HEK293 (cell line): ENCODE measurements around the gene PCBD2.

Source experiments
- CTCF ChIP-seq: fragments of 450-650 bp; formaldehyde crosslinking; IDR thresholded peaks from 2 replicates; pipeline ENCODE4 v1.5.1; 2016; ENCODE audit warnings: missing biosample characterization, missing genetic modification characterization
- EGR2 ChIP-seq: fragments of 450-650 bp; formaldehyde crosslinking; IDR thresholded peaks from 2 replicates; pipeline ENCODE4 v1.5.1; 2016; ENCODE audit warnings: low read depth, missing biosample characterization, missing genetic modification characterization
- REPIN1 ChIP-seq: fragments of 450-650 bp; formaldehyde crosslinking; IDR thresholded peaks from 2 replicates; pipeline ENCODE4 v1.5.1; 2017; ENCODE audit warnings: missing biosample characterization, missing genetic modification characterization, low read depth
- SP3 ChIP-seq: fragments of 450-650 bp; formaldehyde crosslinking; IDR thresholded peaks from 2 replicates; pipeline ENCODE4 v1.5.1; 2016; ENCODE audit warnings: missing biosample characterization, missing genetic modification characterization
- ZNF175 ChIP-seq: fragments of 450-650 bp; formaldehyde crosslinking; IDR thresholded peaks from 2 replicates; pipeline ENCODE4 v1.5.1; 2016; ENCODE audit warnings: missing biosample characterization, missing genetic modification characterization
- ZNF707 ChIP-seq: fragments of 450-650 bp; formaldehyde crosslinking; IDR thresholded peaks from 2 replicates; pipeline ENCODE4 v1.5.1; 2016; ENCODE audit warnings: missing biosample characterization, missing genetic modification characterization
- TF ChIP-seq, protein P1 (sequence below): fragments of 450-650 bp; formaldehyde crosslinking; IDR thresholded peaks from 2 replicates; pipeline ENCODE4 v1.5.1; 2016; ENCODE audit warnings: missing biosample characterization, missing genetic modification characterization

GRCh38 chr5:134949316-134949715 lies 44.4 kb downstream of the PCBD2 start:
- TF ChIP-seq, protein P1, sequence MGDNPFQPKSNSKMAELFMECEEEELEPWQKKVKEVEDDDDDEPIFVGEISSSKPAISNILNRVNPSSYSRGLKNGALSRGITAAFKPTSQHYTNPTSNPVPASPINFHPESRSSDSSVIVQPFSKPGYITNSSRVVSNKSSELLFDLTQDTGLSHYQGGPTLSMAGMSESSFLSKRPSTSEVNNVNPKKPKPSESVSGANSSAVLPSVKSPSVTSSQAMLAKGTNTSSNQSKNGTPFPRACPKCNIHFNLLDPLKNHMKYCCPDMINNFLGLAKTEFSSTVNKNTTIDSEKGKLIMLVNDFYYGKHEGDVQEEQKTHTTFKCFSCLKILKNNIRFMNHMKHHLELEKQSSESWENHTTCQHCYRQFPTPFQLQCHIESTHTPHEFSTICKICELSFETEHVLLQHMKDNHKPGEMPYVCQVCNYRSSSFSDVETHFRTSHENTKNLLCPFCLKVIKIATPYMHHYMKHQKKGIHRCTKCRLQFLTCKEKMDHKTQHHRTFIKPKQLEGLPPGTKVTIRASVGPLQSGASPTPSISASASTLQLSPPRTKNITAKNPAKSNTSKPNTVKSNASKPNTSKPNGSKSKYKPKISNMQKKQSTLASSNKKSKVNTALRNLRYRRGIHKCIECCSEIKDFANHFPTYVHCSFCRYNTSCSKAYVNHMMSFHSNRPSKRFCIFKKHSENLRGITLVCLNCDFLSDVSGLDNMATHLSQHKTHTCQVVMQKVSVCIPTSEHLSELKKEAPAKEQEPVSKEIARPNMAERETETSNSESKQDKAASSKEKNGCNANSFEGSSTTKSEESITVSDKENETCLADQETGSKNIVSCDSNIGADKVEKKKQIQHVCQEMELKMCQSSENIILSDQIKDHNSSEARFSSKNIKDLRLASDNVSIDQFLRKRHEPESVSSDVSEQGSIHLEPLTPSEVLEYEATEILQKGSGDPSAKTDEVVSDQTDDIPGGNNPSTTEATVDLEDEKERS (tag by site-specific recombination), result no peak
- TF ChIP-seq ZNF707 (tag by site-specific recombination) (no peak), CTCF (tag by site-specific recombination) (no peak), ZNF175 (tag by site-specific recombination) (no peak), REPIN1 (tag by site-specific recombination) (no peak), SP3 (no peak), EGR2 (tag by site-specific recombination) (no peak)
